NCI-H2227 (cell line): ENCODE results near the gene KCNMB3.

ENCODE experiments used
- DNase-seq: peaks from one replicate; lab custom pipeline; 2025; ENCODE audit not compliant: unreplicated experiment; lab: John Stamatoyannopoulos, UW

KCNMB3 gene

GRCh38 chr3:179200790-179201189 is 50.1 kb downstream of the KCNMB3 start:
- DNase-seq = no peak

- DNase-seq = no peak
These were observed 54.2 kb downstream of the KCNMB3 start for GRCh38 chr3:179196700-179197099.

GRCh38 chr3:179196098-179196497 is 54.8 kb downstream of the KCNMB3 start:
- no peak for DNase-seq

- no peak for DNase-seq
These were observed 56.0 kb downstream of the KCNMB3 start for GRCh38 chr3:179194931-179195330.
